Measurements from ENCODE around the gene NXPE2.

The NXPE2 gene

DNA sequence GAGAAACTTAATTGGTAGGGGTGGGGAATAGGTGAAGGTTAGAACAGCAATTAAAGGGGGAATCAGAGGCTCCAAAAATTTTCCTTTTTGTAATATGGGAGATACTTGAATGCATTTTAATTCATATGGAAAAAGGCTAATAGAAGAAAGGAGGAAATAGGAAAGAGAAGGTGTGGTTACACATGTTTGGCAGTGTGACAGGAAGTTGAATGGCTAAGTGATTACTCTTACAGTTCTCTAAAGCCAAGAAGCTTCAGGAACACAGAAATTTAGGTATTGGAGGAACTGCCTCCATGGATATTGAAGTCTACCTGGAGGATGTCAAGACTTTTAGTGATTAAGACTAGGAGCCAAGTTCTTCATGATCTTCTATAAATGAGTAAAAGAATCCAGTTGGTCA is 6.3 kb downstream of the NXPE2 start:
- no peak overlapping the region for H3K27ac ChIP-seq
- TF ChIP-seq, protein P1, sequence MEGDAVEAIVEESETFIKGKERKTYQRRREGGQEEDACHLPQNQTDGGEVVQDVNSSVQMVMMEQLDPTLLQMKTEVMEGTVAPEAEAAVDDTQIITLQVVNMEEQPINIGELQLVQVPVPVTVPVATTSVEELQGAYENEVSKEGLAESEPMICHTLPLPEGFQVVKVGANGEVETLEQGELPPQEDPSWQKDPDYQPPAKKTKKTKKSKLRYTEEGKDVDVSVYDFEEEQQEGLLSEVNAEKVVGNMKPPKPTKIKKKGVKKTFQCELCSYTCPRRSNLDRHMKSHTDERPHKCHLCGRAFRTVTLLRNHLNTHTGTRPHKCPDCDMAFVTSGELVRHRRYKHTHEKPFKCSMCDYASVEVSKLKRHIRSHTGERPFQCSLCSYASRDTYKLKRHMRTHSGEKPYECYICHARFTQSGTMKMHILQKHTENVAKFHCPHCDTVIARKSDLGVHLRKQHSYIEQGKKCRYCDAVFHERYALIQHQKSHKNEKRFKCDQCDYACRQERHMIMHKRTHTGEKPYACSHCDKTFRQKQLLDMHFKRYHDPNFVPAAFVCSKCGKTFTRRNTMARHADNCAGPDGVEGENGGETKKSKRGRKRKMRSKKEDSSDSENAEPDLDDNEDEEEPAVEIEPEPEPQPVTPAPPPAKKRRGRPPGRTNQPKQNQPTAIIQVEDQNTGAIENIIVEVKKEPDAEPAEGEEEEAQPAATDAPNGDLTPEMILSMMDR (IDR thresholded peaks at IDR 0.05), result no peak
- no peaks in the 10 kb centered on the region for H3K9me3 ChIP-seq
- no peaks in the 10 kb centered on the region for H3K27me3 ChIP-seq
- no peaks in the 10 kb centered on the region for H3K36me3 ChIP-seq
- no peaks in the 10 kb centered on the region for H3K4me1 ChIP-seq (ENCODE audit: control insufficient read depth in 1 of 2, insufficient read depth in 1 of 2, low read depth in 1 of 2, low read length in 1 of 2)
- H3K4me3 ChIP-seq (ENCODE audit: low read depth in 1 of 2, low read length in 1 of 2), result no peak overlapping the region

DNA sequence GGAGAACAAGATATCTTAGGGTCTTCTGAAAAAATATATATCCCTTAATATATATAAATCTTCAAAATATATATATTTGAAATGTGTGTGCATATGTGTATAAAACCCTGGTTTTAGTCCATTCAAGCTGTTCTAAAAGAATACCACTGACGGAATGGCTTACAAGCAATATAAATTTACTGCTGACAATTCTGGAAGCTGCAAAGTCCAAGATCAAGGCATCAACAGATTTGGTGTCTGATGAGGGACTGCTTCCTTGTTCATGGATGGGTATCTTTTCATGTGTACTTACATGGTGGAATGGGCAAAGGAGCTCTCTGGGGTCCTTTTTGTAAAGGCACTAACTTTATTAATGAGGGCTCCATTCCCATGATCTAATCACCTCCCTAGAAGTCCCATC is 6.8 kb downstream of the NXPE2 start:
- Histone ChIP-seq H3K4me3 (ENCODE audit: low read depth in 1 of 2, low read length in 1 of 2) (no peak overlapping the region), H3K27me3 (no peaks in the 10 kb centered on the region), H3K27ac (no peak overlapping the region), H3K9me3 (no peaks in the 10 kb centered on the region), H3K36me3 (no peaks in the 10 kb centered on the region), H3K4me1 (ENCODE audit: control insufficient read depth in 1 of 2, insufficient read depth in 1 of 2, low read depth in 1 of 2, low read length in 1 of 2) (no peaks in the 10 kb centered on the region)
- TF ChIP-seq, protein P1 (IDR thresholded peaks at IDR 0.05), result no peak

DNA sequence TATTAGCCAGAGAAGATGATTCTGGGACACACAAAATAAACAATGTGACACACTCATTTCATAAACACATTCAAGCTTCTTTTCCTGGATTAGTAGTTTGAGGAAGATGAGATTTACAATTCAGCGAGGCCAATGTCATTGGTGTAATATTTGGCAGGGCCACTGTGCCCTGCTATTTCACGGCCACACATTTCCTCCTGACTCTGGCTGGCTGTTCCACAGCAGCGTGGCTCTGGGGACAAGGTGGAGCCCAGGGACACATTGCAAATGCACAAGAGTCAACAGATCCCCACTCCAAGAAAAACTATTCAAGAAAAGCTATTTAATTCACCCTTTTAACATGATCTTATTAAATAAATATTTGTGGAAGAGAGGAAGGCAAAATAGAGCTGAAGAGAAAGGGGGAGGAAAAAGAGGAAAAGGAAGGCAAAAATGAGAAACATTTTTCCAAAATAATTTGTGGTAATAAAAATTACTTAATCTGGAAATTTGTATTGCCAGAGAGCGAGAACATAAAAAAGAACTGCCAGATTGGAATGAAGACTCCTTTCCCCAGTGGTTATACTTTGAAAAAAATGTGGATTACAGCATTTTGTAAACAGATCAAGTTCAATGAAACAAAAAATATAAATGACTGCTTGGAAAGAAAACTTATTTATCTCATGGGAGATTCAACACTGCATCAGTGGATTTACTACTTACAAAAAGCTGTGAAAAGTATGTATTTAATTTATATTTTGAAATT is 27.1 kb downstream of the NXPE2 start:
- H3K4me1 ChIP-seq (ENCODE audit: control insufficient read depth in 1 of 2, insufficient read depth in 1 of 2, low read depth in 1 of 2, low read length in 1 of 2), result no peaks in the 10 kb centered on the region
- H3K27me3 ChIP-seq, result no peaks in the 10 kb centered on the region
- TF ChIP-seq, protein P1 (IDR thresholded peaks at IDR 0.05), result no peak
- H3K36me3 ChIP-seq, result no peaks in the 10 kb centered on the region
- no peak overlapping the region for H3K4me3 ChIP-seq (ENCODE audit: low read depth in 1 of 2, low read length in 1 of 2)
- H3K27ac ChIP-seq, result no peak overlapping the region
- no peaks in the 10 kb centered on the region for H3K9me3 ChIP-seq

DNA sequence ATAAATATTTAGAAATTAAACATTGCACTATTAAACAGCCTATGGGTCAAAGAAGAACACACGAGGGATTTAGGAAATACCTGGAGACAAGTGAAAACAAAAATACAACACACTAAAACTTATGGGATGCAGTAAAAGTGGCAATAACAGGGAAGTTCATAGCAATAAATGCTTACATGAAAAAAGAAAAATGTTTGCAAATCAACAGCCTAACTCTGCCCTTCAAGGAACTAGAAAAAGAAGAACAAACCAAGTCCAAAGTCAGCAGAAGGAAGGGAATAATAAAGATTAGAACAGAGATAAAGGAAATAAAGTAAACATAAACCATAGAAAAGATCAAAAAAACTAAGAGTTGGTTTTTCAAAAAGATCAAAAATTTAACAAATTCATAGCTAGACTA is 31.6 kb downstream of the NXPE2 start:
- H3K4me3 ChIP-seq (ENCODE audit: low read depth in 1 of 2, low read length in 1 of 2), result no peak overlapping the region
- TF ChIP-seq, protein P1 (IDR thresholded peaks at IDR 0.05), result no peak

DNA sequence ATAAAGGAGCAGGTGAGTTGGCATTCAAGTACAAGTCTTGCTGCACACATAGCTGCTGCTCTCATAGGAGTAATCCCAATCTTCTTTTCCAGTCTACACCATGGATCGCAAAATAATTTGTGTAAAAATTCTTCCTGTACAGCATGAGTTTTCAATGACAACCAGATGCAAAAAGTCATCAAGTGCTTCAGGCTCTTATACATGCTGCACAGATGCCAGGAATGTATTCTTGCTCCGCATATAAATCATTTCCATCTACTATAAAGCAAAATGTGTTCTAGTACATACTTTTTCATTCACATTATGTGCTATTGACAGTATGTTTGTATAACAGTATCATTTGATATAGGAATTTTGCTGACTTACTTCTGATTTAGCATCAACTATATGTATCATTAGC is 35.4 kb downstream of the NXPE2 start:
- Histone ChIP-seq H3K27ac (no peak overlapping the region), H3K4me3 (ENCODE audit: low read depth in 1 of 2, low read length in 1 of 2) (no peak overlapping the region), H3K4me1 (ENCODE audit: control insufficient read depth in 1 of 2, insufficient read depth in 1 of 2, low read depth in 1 of 2, low read length in 1 of 2) (no peaks in the 10 kb centered on the region), H3K27me3 (no peaks in the 10 kb centered on the region), H3K9me3 (no peaks in the 10 kb centered on the region), H3K36me3 (no peaks in the 10 kb centered on the region)
- TF ChIP-seq, protein P1 (IDR thresholded peaks at IDR 0.05), result no peak

More for the DNA sequence above, 31.6 kb downstream of the NXPE2 start:
- no peaks in the 10 kb centered on the region for H3K4me1 ChIP-seq (ENCODE audit: control insufficient read depth in 1 of 2, insufficient read depth in 1 of 2, low read depth in 1 of 2, low read length in 1 of 2)
- no peaks in the 10 kb centered on the region for H3K36me3 ChIP-seq
- no peak overlapping the region for H3K27ac ChIP-seq
- H3K27me3 ChIP-seq, result no peaks in the 10 kb centered on the region
- no peaks in the 10 kb centered on the region for H3K9me3 ChIP-seq
